Pulmonary artery endothelial cell (primary cell): Measurements from ENCODE around the gene RTN4R. TPM values are rescaled to one million over a fixed set of nuclear protein-coding genes. Genes with fewer than 3 reads are reported as not detected.

Source experiments
- DNase-seq: peaks from one replicate; pipeline ENCODE4 v3.0.0-alpha.2; 2011; ENCODE audit warnings: low read depth, low spot score
- total RNA-seq: library from RNA; depleted of rRNA; stranded (reverse); fragments of >200 nt; gene quantifications from 2 replicates; pipeline ENCODE4 v1.2.3, GENCODE V29; 2014

RTN4R gene
- total RNA-seq, 1 donor from 2014 or later, result 0.46 TPM

DNA sequence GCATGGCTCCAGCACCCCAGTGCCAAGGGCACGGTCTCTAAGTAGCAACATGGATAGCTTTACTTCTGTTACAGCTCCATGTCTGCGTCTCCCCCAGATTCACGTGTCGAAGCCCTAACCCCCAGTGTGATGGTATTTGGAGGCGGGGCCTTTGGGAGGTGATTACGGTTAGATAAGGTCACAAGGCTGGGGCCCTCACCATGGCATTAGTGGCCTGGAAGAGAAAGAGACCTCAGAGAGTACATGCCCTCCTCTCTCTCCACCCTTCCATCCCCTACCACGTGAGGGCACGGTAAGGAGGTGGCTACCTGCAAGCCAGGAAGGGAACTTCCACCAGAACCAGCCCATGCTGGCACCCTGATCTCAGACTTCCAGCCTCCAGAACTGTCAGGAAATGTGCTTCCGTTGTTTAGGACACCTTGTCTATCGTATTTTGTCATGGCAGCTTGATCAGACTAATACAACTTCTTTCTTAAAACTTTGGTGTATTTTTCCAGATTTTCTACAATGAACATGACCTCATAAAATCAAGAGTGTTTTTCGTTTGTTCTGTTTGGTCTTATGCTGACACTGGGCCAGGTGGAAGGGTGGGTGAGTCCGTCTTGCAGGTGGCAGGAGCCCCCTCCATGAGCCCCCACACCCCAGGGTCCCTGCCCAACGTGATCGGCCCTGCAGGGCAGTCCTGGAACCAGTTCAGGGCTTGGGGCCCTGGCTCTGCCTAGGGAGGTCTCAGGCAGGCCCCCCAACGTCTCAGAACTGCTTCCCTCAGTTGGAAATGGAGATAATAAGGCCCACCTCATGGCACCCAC is 10.7 kb downstream of the RTN4R start:
- no peak for DNase-seq

DNA sequence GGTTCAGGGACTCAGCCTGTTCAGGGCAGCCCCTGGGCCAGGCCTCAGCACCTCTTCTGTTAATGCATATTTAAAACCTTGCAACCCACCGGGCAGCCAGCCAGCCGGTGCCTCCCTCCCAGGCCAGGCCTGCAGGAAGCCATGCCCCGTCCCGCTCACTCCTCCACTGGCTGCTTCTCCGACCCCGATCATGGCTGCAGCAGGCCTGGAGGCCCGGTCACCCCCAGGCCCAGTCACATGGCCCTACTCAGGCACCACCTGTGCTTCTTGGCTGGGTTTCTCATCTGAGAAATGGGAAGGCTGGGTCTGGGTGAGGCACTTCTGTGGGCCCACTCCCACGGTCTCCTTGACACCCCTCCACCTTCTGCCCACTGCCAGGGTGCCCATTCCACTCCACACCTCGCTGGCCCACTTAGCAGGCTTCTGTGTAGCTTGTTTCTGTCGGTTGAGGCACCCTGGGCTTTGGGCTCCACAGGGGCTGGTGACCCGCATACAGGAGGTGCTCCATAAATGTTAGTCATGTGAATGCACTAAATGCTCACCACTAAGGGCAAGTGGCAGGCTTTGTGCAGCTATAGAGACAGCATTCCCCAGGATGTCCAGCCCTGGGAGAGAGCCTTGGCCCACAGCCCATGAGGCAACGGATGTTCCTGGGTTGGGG is 11.4 kb downstream of the RTN4R start:
- no peak for DNase-seq

DNA sequence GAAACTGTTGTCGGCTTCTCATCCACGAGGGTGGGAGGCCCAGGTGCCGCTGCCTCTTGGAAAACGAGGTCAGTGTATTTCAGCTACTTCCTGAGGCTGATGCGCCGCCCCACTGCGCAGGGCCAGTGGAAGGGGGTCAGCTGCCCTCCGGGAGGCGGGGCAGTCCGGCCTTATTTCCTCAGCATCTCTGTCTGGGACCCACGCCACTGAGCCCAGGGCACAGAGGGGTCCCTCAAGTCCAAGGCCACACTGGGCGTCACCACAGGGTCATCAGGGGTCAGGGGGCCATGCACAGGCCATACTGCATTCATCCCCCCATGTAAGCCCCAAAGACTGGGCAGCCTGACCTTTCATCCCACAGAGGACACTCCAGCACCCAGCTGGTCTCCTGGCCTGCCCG is 12.1 kb downstream of the RTN4R start:
- DNase-seq, result no peak

DNA sequence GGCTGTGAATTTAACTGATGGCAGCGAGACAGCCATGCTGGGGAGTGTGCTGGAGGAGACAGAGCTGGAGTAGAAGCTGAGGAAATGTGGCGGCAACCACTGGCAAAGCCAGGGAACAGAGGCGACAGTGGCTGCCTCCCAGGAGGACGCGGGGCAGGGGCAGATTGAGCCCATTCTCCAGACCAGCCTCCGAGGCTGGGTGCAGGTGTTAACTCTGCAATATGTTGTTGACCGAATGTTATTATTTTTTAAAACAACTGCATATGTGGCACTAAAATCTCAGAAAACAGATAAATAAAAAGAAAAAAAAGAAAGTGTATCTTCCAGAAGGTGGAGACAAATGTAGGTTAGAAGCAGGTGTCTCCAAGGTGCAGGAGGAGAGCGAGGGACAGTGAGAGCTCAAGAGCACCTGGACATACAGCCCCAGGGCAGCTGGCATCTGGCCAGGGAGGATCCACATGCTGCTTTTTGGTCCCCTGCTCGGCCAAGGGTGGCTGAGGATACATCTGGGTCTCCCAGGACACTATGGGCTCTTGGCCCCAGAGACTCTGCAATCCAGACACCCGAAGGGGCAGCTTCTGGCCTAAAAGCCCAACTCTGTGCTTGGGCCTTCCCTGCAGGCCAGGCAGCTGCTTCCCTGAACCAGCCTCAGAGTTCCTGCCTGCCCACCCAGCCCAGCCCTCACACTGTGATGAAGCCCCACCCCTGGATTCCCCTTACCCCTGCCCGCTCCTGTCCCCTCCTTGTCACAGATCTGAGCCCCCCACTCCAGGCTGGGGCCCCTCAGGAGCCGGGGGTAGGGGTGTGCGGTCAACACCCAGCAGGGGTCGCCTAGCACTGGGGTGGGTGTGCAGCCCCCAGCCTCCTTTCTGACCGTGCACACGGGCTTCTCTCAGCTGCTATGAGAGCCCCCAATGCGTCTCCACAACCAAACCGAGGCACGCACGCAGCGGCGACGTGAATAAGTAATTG is 12.9 kb downstream of the RTN4R start:
- no peak for DNase-seq

GRCh38 chr22:20253161-20253560 is 15.0 kb downstream of the RTN4R start:
- DNase-seq, result no peak

DNA sequence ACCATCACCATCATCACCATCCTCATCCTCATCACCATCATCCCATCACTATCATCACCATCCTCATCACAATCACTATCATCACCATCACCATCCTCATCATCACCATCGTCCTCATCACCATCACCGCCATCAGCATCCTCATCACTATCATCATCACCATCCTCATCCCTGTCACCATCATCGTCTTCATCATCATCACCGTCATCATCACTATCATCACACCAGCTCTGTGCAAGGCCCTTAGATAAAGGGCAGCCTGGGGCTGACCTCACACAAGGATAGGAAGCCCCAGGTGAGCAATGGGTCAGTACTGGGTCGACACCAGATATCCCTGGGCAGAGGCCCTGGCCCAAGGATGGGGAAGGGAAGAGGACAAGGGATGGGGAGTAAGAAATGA is 16.1 kb downstream of the RTN4R start:
- DNase-seq, result no peak

GRCh38 chr22:20251491-20251890 is 16.6 kb downstream of the RTN4R start:
- no peak for DNase-seq

- DNase-seq, result no peak
Observed at GRCh38 chr22:20249797-20250354, 18.2 kb downstream of the RTN4R start.

DNA sequence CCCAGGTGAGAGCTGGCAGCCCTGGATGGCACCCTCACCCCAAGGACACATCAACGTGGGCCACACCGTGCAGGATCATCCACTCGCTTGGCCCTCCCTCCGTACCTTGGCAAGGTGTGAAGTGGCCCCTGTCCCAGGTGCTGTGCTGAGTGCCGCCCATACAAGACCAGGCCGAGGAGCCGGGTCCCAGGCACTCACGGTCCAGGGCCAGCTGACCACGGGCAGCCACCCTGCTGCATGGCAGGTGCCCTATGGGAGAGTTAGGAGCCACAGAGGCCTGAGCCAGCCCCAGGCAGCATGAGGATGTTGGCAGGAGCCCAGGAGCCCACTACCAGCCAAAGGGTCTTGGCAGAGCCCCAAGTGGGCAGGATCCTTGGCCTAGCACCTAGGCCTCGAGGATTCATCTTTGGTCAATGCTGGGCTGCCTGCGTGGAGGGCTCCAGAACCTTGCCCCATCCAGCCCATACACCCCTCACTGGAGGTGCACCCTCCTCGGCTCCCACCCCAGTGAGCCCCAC is 19.6 kb downstream of the RTN4R start:
- DNase-seq, result no peak

DNA sequence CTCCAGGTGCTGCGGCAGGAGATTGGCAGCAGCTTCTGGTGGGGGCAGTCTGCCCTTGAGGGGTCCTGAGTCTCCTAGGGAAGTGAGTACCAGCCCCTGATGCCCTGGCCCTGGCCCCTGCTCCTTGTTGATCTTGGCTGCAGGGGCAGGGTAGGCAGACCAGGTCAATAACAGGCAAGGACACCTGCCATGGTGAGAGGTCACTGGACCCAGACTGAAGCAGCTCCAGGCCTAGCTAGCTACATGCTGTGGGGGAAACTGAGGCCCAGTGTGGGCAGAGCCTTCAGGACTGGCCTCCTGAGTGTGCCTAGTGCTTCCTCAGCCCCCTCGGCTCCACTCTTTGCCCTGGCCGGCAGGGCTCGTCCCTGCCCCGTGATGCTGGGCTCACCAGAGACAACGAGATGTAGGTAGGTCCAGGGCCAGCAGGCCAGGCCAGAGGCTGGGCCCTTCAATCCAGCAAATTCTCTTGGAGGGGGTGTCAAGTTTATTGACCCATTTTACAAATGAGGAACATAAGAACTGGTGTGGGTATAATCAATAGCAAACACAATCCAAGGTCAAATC is 20.4 kb downstream of the RTN4R start:
- DNase-seq, result no peak

DNA sequence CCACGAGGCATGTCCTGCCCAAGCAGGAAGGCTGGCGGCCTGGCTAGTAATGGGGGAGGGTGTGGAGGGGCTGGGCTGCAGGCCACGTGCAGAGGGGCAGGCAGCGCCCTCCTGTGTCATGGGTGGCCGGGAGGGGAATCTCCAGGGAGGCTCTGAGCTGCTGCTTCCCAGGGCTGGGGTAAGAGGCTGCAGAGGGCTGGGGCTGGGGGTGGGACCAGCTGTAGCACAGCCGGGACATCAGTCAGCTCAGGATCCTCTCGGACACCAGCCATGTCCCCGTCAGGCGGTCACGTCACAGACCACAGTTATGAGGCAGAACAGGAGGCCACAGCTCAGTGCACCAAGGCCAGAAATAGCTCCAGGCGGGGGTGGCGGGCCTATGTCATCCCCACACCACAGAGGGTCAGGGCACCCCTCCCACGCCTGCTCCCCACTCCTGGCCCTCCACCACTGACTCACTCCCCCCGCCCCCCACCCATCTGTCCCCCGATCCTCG is 21.1 kb downstream of the RTN4R start:
- no peak for DNase-seq

DNA sequence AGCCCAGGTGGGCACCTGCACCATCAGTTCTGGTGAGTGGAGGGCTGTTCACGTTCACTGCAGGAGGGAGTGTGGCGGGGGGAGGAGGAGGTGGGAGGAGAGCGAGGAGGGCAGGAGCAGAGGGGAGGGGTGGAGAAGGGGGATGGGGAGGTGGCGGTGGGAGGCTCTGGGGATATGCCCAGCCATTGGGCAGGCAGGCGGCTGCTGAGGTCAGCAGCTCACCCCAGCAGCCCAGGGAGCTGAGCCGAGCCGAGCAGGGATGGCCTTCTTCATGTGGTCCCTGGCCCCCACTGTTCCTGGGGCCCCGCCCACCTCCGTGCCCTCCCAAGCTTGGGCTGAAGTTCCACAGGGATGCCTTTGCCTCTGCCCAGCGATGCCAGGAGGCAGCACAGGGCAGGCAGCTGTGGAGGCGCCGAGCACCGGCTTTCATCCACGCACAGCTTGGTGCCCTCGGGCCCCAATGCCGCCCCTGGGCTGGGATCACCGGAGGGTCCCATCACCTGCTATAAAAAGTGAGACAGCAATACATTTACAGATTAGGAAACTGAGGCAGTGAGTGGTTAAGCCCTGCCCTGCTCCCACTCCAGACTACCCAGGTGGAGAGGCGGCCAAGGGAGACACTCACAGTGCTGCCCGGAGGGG is 21.6 kb downstream of the RTN4R start:
- no peak for DNase-seq

DNA sequence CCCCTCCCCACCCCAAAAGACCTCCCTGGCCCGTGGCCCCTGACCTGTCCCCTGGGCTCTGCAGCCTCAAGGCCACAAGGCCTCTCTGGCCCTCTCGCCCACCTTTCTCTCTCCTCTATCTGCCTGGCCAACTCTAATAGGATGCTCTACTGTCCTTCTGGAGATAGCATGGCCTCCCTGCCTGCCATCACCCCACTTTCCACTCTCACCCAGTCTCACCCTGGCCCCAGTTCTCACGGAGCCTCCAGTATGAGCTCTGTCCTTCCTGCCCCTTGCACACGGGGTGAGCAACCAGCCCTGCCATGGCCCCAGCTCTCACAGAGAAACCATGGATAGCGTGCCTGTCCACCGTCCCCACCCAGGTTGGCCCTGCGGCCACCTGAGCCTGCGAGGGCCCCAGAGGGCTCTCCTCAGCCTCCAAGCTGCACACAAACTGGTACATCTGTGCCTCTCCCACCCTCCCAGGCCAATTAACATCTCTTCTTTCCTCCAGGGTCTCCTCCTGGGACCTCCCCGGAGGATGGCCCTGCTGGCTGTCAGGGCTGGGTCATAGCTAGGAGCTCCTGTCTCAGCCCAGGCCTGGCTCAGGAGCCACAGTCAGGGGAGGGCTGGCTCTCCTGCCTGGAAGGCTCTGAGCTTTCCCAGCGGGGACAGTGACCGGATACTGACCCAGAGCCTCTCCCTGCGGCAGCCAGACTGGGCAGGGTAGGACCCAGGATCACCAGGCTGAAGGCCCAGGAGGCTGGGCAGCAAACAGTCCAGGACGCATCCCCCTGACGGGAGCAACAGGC is 22.3 kb downstream of the RTN4R start:
- DNase-seq, result no peak

- DNase-seq, result no peak
Observed at GRCh38 chr22:20244691-20245576, 23.2 kb downstream of the RTN4R start.

DNA sequence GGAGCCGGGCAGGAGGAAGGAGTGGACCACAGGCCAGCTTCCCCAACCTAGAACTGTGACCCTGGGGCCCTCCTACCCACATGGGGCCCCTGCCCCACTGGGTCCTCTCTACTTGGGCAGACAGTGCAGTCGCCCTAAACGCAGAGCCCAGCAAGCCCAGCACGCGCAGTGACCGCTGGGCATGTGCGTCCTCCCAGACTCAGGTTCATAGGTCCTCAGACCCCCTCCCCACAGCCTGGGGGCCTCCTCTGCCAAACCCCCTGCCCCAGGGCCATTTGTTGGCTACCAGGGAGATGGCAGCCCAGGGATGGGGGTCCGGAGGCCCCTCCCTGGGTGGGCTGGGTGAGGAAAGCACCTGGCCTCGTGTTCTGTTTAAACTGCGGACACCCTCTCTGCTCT is 23.9 kb downstream of the RTN4R start:
- DNase-seq, result no peak

DNA sequence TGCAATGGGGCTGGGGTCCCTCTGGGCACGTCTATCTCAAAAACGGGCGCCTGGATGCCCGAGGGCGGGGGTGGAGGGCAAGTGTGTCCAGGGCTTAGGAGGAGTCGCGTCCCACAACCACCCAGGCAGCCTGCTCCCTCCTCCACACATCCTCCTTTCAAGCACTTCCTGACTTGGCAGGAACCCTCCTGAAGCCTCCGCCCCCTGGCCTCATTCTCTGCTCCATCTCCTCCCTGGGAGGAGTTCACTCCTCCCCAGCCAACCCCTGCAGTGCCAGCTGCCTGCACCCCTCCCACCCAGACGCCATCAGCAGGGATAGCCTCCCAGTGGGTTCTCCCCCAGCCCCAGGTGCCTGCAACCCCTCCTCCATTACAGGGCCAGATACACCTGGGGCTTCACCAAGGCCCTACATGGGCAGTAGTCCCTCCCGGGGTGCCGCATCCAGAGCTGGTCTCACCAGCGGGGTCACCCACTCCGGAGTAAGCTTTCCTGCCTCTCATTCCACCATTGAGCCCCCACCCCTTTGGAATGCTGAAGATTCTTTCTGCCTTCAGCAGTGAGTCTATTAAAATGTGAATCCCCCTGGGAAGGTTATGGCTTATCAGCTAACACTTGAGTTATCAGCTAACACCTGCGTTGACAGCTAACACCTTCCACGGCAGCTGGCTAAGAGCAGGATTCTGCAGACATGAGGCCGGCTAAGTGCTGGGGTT is 24.4 kb downstream of the RTN4R start:
- no peak for DNase-seq

- DNase-seq, result no peak
Observed at GRCh38 chr22:20243176-20243536, 25.0 kb downstream of the RTN4R start.
